Cardiac muscle cell (in vitro differentiated cells and primary cell): ENCODE measurements around the gene COLGALT1. TPM values are rescaled to one million over a fixed set of nuclear protein-coding genes. Genes with fewer than 3 reads are reported as not detected.

Experiments
- DNase-seq, 2 donors: peaks; one replicate each; pipeline versions ENCODE4 v3.0.0 to v3.0.0-alpha.2; 2010 to 2017; ENCODE audit warnings: low read depth in 1 of 2, low spot score in 1 of 2
- H3K27ac ChIP-seq: fragments of 200-600 bp; sonication (generic); 2 replicates; pipeline ENCODE4 v1.5.1; 2016
- H3K27me3 ChIP-seq: fragments of 200-600 bp; sonication (generic); 2 replicates; pipeline ENCODE4 v1.6.0; 2016; ENCODE audit warnings: control low read depth
- H3K36me3 ChIP-seq: fragments of 200-600 bp; sonication (generic); 2 replicates; pipeline ENCODE4 v1.5.1; 2016; ENCODE audit warnings: control low read depth
- H3K4me1 ChIP-seq: fragments of 200-600 bp; sonication (generic); 2 replicates; pipeline ENCODE4 v1.8.1; 2017; ENCODE audit warnings: low read depth, mild to moderate bottlenecking, mixed run types
- H3K4me3 ChIP-seq: fragments of 200-600 bp; sonication (generic); 2 replicates; pipeline ENCODE4 v1.5.1; 2016; ENCODE audit warnings: mild to moderate bottlenecking
- H3K9me3 ChIP-seq: fragments of 200-600 bp; sonication (generic); 2 replicates; pipeline ENCODE4 v1.5.1; 2017; ENCODE audit warnings: low read depth, mild to moderate bottlenecking, control low read depth
- CTCF ChIP-seq: IDR thresholded peaks from 2 replicates; pipeline ENCODE4 v1.5.1; 2012; ENCODE audit warnings: low read depth, mild to moderate bottlenecking, low read length
- polyA plus RNA-seq: library from polyadenylated mRNA; unstranded; fragments of >200 nt; fragmentation: Nextera tagmentation; extraction: Ambion mirVana; gene quantifications from 2 replicates; pipeline ENCODE4 v1.2.1, GENCODE V29; 2016
- total RNA-seq: library from RNA; depleted of rRNA; stranded (reverse); fragments of >200 nt; gene quantifications from 2 replicates; pipeline ENCODE4 v1.2.3, GENCODE V29; 2016

The COLGALT1 gene
- total and polyA plus RNA-seq, 2 experiments from 2014 or later, result 41.1 to 93.5 TPM

- H3K4me3 ChIP-seq, result no peak overlapping the region
- H3K36me3 ChIP-seq, result no peaks in the 10 kb centered on the region
- no peak for DNase-seq
- no peaks in the 10 kb centered on the region for H3K27me3 ChIP-seq
- H3K9me3 ChIP-seq, result no peaks in the 10 kb centered on the region
- H3K4me1 ChIP-seq, result no peaks in the 10 kb centered on the region
- H3K27ac ChIP-seq, result no peak overlapping the region
- TF ChIP-seq CTCF, result no peak
These were observed 26.8 kb upstream of the COLGALT1 start for GRCh38 chr19:17528610-17529009.

DNA sequence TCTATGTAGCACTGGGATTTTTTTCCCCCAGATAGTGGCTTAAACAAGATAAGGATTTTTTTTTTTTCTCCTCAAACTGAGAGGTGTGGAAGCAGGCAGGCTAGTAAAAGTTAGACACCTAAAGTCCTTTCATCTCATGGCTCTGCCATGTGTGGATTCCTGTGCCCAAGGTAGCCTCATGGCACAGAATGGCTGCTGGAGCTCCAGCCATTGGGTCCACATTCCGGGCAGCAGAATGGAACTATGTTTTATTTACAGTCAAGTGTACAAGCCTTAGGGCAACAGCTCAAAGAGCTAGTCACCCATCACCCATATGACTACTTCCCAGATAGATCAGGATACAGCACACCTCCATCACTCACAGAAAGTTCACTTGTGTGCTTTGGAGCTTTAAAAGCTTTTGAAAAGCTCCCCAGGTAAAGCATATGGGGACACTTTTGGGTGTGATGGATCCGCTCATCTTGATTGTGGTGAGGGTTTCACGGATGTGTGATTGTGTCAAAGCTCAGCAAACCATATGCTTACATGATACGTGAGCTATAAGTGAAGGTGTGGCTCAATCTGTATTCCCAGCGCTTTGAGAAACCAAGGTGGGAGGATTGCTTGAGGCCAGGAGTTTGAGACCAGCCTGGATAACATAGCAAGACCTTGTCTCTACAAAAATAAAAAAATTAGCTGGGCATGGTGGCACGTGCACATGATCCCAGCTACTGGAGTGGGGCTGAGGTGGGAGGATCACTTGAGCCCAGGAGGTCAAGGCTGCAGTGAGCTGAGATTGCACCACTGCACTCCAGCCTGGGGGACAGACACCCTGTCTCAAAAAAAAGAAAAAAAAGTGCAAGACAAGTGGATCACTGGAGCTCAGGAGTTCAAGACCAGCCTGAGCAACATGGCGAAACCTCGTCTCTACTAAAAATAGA lies 25.9 kb upstream of the COLGALT1 start:
- DNase-seq, result no peak
- Histone ChIP-seq H3K9me3 (no peaks in the 10 kb centered on the region), H3K27ac (no peak overlapping the region), H3K4me3 (no peak overlapping the region), H3K27me3 (no peaks in the 10 kb centered on the region), H3K36me3 (no peaks in the 10 kb centered on the region), H3K4me1 (no peaks in the 10 kb centered on the region)
- no peak for TF ChIP-seq CTCF

DNA sequence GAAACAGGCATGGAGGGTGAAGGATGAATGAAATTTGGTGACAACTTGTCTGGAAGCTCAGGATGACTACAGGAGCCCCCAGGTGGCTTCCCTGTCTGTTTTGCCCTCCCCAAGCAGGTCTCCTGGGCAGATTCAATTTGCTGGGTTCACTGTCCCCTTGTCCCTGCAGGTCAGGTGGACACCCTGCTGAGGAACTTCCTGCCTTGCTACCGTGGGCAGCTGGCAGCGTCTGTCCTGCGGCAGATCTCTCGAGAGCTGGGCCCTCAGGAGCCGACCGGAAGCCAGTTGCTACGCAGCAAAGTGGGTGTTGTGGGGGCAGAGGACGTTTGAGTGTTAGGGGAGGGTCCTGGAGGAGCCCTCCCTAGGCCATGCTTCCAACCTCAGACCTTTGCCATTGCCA lies 24.9 kb upstream of the COLGALT1 start:
- no peaks in the 10 kb centered on the region for H3K27me3 ChIP-seq
- H3K27ac ChIP-seq, result no peak overlapping the region
- H3K4me3 ChIP-seq, result no peak overlapping the region
- H3K9me3 ChIP-seq, result no peaks in the 10 kb centered on the region
- DNase-seq, result no peak
- no peak for TF ChIP-seq CTCF
- no peaks in the 10 kb centered on the region for H3K36me3 ChIP-seq
- H3K4me1 ChIP-seq, result no peaks in the 10 kb centered on the region

DNA sequence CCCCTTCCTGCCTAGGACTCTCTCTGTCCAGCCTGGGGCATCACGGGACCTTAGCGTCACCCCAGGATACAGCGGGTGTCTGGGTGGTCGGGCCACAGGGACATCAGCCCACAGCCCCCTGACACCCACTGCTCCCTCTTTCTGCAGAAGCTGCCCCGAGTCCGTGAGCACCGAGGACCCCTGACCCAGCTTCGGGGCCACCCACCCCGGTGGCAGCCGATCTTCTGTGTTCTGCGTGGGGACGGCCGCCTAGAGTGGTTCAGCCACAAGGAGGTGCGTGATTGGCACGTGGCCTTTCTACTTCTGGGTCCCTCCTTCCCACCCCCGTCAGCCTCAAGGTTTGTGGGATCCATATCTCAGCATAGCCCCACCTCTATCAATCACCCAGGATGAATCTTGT lies 23.3 kb upstream of the COLGALT1 start:
- TF ChIP-seq CTCF, result no peak
- no peaks in the 10 kb centered on the region for H3K27me3 ChIP-seq
- H3K4me1 ChIP-seq, result no peaks in the 10 kb centered on the region
- H3K9me3 ChIP-seq, result no peaks in the 10 kb centered on the region
- H3K27ac ChIP-seq, result no peak overlapping the region
- H3K4me3 ChIP-seq, result no peak overlapping the region
- no peaks in the 10 kb centered on the region for H3K36me3 ChIP-seq
- DNase-seq, result no peak

GRCh38 chr19:17532557-17532956 lies 22.9 kb upstream of the COLGALT1 start:
- Histone ChIP-seq H3K4me1 (no peaks in the 10 kb centered on the region), H3K4me3 (no peak overlapping the region), H3K9me3 (no peaks in the 10 kb centered on the region), H3K36me3 (no peaks in the 10 kb centered on the region), H3K27ac (no peak overlapping the region), H3K27me3 (no peaks in the 10 kb centered on the region)
- no peak for DNase-seq
- TF ChIP-seq CTCF, result no peak
